SKM-1 treated with dmso at 0.1 percent for 144 hours (cell line): Measurements from ENCODE around the gene CACNA2D3.

Experiments
- DNase-seq: peaks from one replicate; lab custom pipeline; 2025; ENCODE audit not compliant: unreplicated experiment; lab: John Stamatoyannopoulos, UW

CACNA2D3 gene

GRCh38 chr3:54714035-54714434 lies 591.7 kb downstream of the CACNA2D3 start:
- DNase-seq = no peak

- DNase-seq = no peak
Measured at GRCh38 chr3:54717506-54717905, 595.2 kb downstream of the CACNA2D3 start.

- DNase-seq = no peak
Measured at GRCh38 chr3:54719914-54720313, 597.6 kb downstream of the CACNA2D3 start.

- no peak for DNase-seq
Measured at GRCh38 chr3:54720604-54721003, 598.3 kb downstream of the CACNA2D3 start.

GRCh38 chr3:54731732-54732445 lies 609.5 kb downstream of the CACNA2D3 start:
- no peak for DNase-seq

GRCh38 chr3:54733106-54734006 lies 611.0 kb downstream of the CACNA2D3 start:
- no peak for DNase-seq

GRCh38 chr3:54736459-54736858 lies 614.1 kb downstream of the CACNA2D3 start:
- no peak for DNase-seq

GRCh38 chr3:54743755-54744154 lies 621.4 kb downstream of the CACNA2D3 start:
- no peak for DNase-seq

GRCh38 chr3:54744291-54744690 lies 621.9 kb downstream of the CACNA2D3 start:
- DNase-seq = no peak

GRCh38 chr3:54745843-54746242 lies 623.5 kb downstream of the CACNA2D3 start:
- no peak for DNase-seq

GRCh38 chr3:54746722-54747121 lies 624.4 kb downstream of the CACNA2D3 start:
- DNase-seq = no peak

GRCh38 chr3:54755756-54756155 lies 633.4 kb downstream of the CACNA2D3 start:
- DNase-seq = no peak

GRCh38 chr3:54756330-54756731 lies 634.0 kb downstream of the CACNA2D3 start:
- DNase-seq = no peak

GRCh38 chr3:54758461-54758860 lies 636.1 kb downstream of the CACNA2D3 start:
- no peak for DNase-seq

- no peak for DNase-seq
Measured at GRCh38 chr3:54759166-54759565, 636.8 kb downstream of the CACNA2D3 start.

GRCh38 chr3:54760201-54760600 lies 637.8 kb downstream of the CACNA2D3 start:
- DNase-seq = no peak

- no peak for DNase-seq
Measured at GRCh38 chr3:54761637-54762036, 639.3 kb downstream of the CACNA2D3 start.

- no peak for DNase-seq
Measured at GRCh38 chr3:54764911-54765310, 642.6 kb downstream of the CACNA2D3 start.

GRCh38 chr3:54771050-54771449 lies 648.7 kb downstream of the CACNA2D3 start:
- DNase-seq = no peak

- DNase-seq = no peak
Measured at GRCh38 chr3:54772051-54772450, 649.7 kb downstream of the CACNA2D3 start.

- no peak for DNase-seq
Measured at GRCh38 chr3:54772746-54773145, 650.4 kb downstream of the CACNA2D3 start.

- DNase-seq = no peak
Measured at GRCh38 chr3:54773271-54773670, 650.9 kb downstream of the CACNA2D3 start.
